Midbrain (tissue), 1 donor: Measurements from ENCODE around the gene RAB11FIP5.

ENCODE experiments used
- DNase-seq: peaks from one replicate; lab custom pipeline; 2025; lab: John Stamatoyannopoulos, UW

Gene RAB11FIP5

DNA sequence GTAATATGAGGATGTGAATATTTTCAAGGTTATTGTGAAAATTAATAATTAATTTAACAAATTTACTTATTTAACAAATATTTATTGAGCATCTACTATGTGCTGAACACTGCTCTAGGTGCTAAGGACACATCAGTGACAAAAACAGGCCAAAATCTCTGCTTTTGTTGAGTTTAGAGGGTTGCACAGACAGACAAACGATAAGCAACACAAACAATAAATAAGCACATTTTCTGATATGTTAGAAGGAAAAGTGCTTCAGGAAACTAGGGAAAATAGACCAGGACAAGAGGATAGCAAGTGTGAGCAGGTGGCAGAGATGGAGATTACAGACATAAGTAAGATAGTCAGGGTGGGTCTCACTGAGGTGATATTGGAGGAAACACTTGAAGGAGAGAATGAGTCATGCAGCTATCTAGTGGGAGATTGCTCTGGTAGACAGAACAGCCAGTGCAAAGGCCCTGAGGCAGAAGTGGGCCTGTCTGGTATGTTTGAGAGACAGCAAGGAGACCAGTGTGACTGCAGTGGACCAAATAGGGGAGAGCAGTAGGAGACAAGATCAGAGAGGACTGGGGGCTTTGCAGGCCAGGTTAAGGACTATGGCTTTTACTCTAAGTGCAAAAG is 79.5 kb downstream of the RAB11FIP5 start:
- no peak for DNase-seq

DNA sequence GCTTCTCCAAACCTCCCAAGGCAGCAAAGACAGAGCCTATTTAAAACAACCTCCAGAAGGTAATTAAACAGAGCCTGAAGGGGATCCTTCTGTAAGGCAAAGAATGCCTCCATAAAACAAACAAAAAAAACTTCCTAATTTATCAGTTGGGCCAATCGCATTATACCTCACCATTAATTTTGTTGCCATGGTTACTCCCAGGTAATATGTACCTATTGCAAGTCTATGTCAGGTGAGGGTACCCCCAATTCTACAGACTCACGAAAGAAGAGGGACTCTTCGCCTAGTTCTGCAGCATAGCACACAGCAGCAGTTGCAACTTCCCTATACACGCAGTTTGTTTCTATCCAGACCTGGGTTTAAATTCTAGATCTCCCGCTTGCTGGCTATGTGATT is 80.0 kb downstream of the RAB11FIP5 start:
- DNase-seq, result no peak

DNA sequence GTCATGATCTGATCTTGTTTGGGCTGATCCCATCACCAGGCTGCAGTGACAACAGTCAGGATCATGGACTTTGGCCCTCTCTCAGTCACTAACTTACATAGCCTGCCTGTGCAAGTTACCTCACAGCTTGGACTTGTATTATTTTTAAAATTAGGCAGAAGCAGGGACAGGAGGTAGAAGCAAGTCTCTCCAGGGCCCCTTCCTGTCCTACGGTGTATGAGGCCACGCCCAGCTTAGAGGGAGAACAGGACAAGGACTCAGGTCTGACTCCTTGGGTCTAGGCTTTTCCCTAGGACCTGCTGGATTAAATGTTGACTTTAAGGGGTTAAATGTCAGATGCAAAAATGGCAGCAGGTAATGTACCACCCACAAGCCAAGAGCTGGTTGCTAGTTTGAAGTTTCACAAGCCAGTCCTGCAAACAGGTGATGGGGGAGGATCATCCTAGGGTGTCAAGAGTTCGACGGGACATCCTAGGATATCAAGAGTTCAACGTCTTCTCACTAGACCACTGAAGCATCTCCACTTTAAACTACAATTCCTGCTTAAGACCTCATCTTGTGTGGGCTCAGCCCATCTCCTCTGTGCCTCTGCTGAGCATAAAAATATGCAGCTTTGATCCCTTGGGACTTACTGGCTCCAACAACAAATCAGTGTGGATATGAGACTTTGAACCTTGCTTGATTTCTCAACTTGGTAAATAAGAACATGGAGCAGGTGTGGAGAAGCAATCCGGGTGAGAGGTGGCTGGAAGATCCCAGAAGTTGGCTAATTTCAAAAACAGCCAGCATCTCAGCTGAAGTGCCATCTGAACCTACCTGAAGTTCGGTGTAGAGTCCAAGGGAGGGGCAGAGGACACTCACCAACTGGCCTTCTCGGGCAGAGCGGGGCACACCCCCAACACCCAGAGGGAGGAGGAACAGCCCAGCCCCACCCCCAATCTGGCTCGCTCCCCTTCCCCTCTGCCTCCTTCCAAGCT is 80.7 kb downstream of the RAB11FIP5 start:
- no peak for DNase-seq

DNA sequence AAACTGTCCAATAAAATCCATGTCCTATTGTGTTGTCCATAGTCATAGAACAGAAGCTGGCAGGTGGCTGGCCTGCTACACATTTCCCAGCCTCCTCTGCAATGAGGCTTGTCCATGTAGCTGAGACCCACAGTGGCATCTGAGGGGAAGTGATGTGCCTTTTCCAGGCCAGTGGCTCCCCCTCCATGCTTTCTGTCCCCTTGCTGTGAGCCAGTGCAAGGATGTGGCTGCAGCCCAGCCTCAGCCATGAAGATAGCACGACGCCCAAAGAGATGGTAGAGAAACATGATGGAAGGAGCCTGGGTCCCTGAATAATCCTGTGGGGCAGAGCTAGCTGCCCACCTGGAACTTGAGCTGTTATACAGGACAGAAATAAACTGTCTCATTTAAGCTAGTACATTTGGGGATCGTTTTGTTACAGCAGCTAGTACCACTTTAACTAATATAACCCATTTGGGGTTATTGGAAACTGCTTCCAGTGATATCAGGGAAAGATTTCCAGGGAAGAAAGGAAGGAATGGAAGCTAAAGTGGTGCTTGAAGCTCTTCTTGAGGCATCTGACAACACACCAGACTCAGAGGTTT is 81.6 kb downstream of the RAB11FIP5 start:
- no peak for DNase-seq

DNA sequence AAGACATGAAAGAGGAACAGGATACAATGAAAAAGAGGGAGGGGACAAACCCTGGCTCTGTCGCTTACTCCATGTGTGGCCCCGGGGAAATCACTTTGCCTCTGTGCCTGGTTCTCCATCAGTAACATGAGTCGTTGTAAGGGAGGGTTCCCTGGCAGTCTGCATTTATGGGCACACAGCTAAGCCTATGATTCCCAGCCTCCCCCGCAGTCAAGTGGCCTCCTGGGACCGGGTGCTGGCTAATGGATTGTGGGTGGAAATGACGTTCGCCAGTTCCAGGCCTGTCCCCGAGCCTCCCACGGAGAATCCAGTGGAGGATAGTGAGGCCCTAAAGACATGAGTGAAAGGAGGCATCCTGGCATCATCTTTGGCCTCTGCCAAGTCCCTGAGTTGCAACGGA is 83.9 kb downstream of the RAB11FIP5 start:
- no peak for DNase-seq

DNA sequence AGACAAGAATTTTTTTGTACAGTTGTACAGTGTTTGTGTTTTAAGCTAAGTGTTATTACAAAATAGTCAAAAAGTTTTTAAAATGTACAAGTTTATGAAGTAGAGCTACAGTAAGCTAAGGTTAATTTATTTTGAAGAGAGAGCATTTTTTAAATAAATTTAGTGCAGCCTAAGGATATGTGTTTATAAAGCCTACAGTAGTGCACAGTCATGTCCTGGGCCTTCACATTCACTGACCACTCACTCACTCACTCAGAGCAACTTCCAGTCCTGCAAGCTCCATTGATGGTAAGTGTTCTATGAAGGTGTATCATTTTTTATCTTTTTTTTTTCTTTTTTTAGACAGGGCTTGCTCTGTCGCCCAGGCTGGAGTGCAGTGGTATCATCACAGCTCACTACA is 85.4 kb downstream of the RAB11FIP5 start:
- DNase-seq, result no peak

DNA sequence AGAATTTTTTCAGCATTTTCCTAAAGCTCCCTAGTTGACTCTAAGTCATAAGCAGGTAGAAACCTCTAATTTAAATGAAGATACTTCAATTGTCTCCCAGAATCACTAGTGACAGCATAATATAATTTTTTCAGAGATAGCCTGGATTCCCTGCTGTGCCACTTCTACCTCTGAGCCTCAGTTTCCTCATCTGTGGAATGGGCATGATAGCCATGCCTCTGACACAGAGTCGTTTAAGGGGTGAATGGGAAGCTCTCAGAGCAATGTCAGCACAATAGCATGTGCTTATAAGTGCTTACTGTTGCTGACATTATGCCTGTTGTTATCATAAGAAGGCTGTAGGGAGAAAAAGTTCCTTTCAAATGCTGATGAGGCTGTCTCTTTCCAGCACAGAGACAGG is 89.3 kb downstream of the RAB11FIP5 start:
- DNase-seq, result no peak
